Neural cell (in vitro differentiated cells): ENCODE results near the gene PDYN. TPM values are rescaled to one million over a fixed set of nuclear protein-coding genes. Genes with fewer than 3 reads are reported as not detected.

Experiments used
- H2AFZ ChIP-seq: fragments of 200-600, 300-800 bp; sonication (generic), shearing (Covaris generic); 2 replicates; pipeline ENCODE4 v1.6.0; 2014; ENCODE audit warnings: low read depth, mild to moderate bottlenecking, antibody characterized with exemption, low read length, moderate library complexity
- H3F3A ChIP-seq: fragments of 200-600 bp; shearing (Covaris generic); 2 replicates; pipeline ENCODE4 v1.6.1; 2016; ENCODE audit warnings: mild to moderate bottlenecking, moderate library complexity, mixed read lengths, antibody characterized with exemption, low read length; ENCODE audit not compliant: insufficient read depth, poor library complexity, severe bottlenecking
- H3K27ac ChIP-seq: fragments of 200-600, 300-800 bp; sonication (generic), shearing (Covaris generic); 2 replicates; pipeline ENCODE4 v1.5.1; 2014; ENCODE audit warnings: mild to moderate bottlenecking, low read length, moderate library complexity
- H3K27me3 ChIP-seq: fragments of 300-800, 200-600 bp; sonication (generic), shearing (Covaris generic); 2 replicates; pipeline ENCODE4 v1.6.0; 2014; ENCODE audit warnings: mild to moderate bottlenecking, low read depth, low read length, moderate library complexity; ENCODE audit not compliant: insufficient read depth
- H3K36me3 ChIP-seq: fragments of 300-800, 200-600 bp; sonication (generic), shearing (Covaris generic); 2 replicates; pipeline ENCODE4 v1.5.1; 2014; ENCODE audit warnings: mild to moderate bottlenecking, antibody characterized with exemption, low read length, moderate library complexity; ENCODE audit not compliant: insufficient read depth
- H3K4me2 ChIP-seq: fragments of 300-800, 200-600 bp; sonication (generic), shearing (Covaris generic); 2 replicates; pipeline ENCODE4 v1.6.0; 2014; ENCODE audit warnings: mild to moderate bottlenecking, low read length
- H3K4me3 ChIP-seq: fragments of 300-800, 200-600 bp; sonication (generic), shearing (Covaris generic); 2 replicates; pipeline ENCODE4 v1.5.1; 2014; ENCODE audit warnings: mild to moderate bottlenecking, low read length, moderate library complexity
- H3K79me2 ChIP-seq: fragments of 200-600 bp; shearing (Covaris generic); replicated peaks from 2 replicates; pipeline ENCODE4 v1.6.0; 2014; ENCODE audit warnings: mild to moderate bottlenecking, low read length, moderate library complexity; ENCODE audit not compliant: insufficient read depth
- H3K9ac ChIP-seq: fragments of 300-800, 200-600 bp; sonication (generic), shearing (Covaris generic); 2 replicates; pipeline ENCODE4 v1.6.1; 2016; ENCODE audit warnings: mild to moderate bottlenecking, low read length, mixed read lengths
- H3K9me2 ChIP-seq: fragments of 200-600 bp; shearing (Covaris generic); 2 replicates; pipeline ENCODE4 v1.6.1; 2016; ENCODE audit warnings: mild to moderate bottlenecking, low read length, mixed read lengths; ENCODE audit not compliant: insufficient read depth
- H3K9me3 ChIP-seq: fragments of 200-600, 300-800 bp; sonication (generic), shearing (Covaris generic); 2 replicates; pipeline ENCODE4 v1.6.1; 2016; ENCODE audit warnings: mild to moderate bottlenecking, mixed run types, low read length, moderate library complexity, mixed read lengths
- H4K20me1 ChIP-seq: fragments of 200-600 bp; shearing (Covaris generic); 2 replicates; pipeline ENCODE4 v1.6.1; 2016; ENCODE audit warnings: mild to moderate bottlenecking, mixed run types; ENCODE audit not compliant: insufficient read depth
- EP300 ChIP-seq: fragments of 450-650 bp; conservative IDR thresholded peaks from 2 replicates; pipeline ENCODE4 v1.6.1; 2014; ENCODE audit warnings: antibody characterized with exemption, mild to moderate bottlenecking, moderate library complexity; ENCODE audit not compliant: poor library complexity, severe bottlenecking
- EZH2 ChIP-seq: fragments of 200-600, 300-800 bp; shearing (Covaris generic), sonication (generic); IDR thresholded peaks from 2 replicates; pipeline ENCODE4 v1.6.1; 2014; ENCODE audit warnings: antibody characterized with exemption, low read length, borderline replicate concordance, mild to moderate bottlenecking; ENCODE audit not compliant: insufficient read depth, poor library complexity, severe bottlenecking
- POLR2AphosphoS5 ChIP-seq: IDR thresholded peaks from 2 replicates; pipeline ENCODE4 v1.6.1; 2012
- RAD21 ChIP-seq: fragments of 450-650 bp; conservative IDR thresholded peaks from 2 replicates; pipeline ENCODE4 v1.6.1; 2014; ENCODE audit warnings: antibody characterized with exemption, mild to moderate bottlenecking, moderate library complexity
- REST ChIP-seq: IDR thresholded peaks from 2 replicates; pipeline ENCODE4 v1.6.1; 2012; ENCODE audit warnings: borderline replicate concordance
- TAF1 ChIP-seq: IDR thresholded peaks from 2 replicates; pipeline ENCODE4 v1.6.1; 2012; ENCODE audit warnings: low read depth
- polyA plus RNA-seq: library from polyadenylated mRNA; depleted of rRNA; stranded (reverse); fragments of >200 nt; gene quantifications from 2 replicates; pipeline ENCODE4 v1.2.3, GENCODE V29; 2014
- TF ChIP-seq, protein P1 (sequence below): fragments of 450-650 bp; IDR thresholded peaks from 2 replicates; pipeline ENCODE4 v1.5.1; 2014; ENCODE audit warnings: antibody characterized with exemption, mild to moderate bottlenecking, moderate library complexity; ENCODE audit not compliant: poor library complexity, severe bottlenecking

The PDYN gene
- polyA plus RNA-seq, 1 donor from 2014 or later, result 17.3 TPM

- H3K27me3 ChIP-seq, result no peaks in the 10 kb centered on the region
- no peaks in the 10 kb centered on the region for H3K9me2 ChIP-seq
- H3K4me3 ChIP-seq, result no peak overlapping the region
- no peaks in the 10 kb centered on the region for H3K9me3 ChIP-seq
- H3K4me2 ChIP-seq, result no peak overlapping the region
- no peak overlapping the region for H3K27ac ChIP-seq
- no peaks in the 10 kb centered on the region for H3F3A ChIP-seq
- H4K20me1 ChIP-seq, result no peaks in the 10 kb centered on the region
- H3K79me2 ChIP-seq, result no peaks in the 10 kb centered on the region
- no peak for TF ChIP-seq TAF1
- TF ChIP-seq, protein P1, sequence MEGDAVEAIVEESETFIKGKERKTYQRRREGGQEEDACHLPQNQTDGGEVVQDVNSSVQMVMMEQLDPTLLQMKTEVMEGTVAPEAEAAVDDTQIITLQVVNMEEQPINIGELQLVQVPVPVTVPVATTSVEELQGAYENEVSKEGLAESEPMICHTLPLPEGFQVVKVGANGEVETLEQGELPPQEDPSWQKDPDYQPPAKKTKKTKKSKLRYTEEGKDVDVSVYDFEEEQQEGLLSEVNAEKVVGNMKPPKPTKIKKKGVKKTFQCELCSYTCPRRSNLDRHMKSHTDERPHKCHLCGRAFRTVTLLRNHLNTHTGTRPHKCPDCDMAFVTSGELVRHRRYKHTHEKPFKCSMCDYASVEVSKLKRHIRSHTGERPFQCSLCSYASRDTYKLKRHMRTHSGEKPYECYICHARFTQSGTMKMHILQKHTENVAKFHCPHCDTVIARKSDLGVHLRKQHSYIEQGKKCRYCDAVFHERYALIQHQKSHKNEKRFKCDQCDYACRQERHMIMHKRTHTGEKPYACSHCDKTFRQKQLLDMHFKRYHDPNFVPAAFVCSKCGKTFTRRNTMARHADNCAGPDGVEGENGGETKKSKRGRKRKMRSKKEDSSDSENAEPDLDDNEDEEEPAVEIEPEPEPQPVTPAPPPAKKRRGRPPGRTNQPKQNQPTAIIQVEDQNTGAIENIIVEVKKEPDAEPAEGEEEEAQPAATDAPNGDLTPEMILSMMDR, result no peak
- no peak for TF ChIP-seq EP300
- no peaks in the 10 kb centered on the region for H3K36me3 ChIP-seq
- no peak overlapping the region for H3K9ac ChIP-seq
- H2AFZ ChIP-seq, result no peak overlapping the region
Measured at GRCh38 chr20:1952737-1953530, 40.9 kb downstream of the PDYN start.

DNA sequence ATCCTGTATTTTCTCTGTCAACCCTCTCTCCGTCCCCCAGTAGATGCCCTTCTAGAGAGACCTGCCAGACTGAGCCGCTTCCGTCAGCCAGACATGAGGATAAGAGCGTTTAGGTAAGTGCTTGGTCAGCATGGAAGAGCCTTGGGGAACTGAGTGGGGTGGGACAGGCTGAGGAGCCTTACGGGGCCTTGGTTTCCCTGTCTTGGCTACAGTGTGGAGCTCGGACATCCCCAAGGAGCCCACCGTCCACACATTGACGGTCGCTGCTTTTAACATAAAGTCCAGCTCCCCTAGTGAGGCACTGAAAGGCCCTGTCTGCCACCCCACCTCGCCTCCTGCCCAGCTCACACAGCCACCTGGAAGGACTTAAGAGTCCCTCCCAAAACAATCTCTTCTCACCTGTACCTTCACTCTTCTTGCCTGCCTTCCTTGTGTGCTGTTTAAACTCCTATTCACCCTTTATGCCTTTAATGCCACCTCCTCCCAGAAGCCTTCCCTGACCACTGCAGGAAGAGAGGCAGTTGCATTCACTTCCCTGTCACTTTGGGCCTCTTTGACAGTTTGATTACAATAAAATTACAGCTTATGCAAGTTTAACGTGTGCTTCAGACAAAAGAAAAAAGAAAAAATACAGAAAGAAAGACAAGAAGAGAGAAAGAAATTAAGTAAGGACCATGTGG lies 42.3 kb downstream of the PDYN start:
- no peaks in the 10 kb centered on the region for H3K36me3 ChIP-seq
- no peaks in the 10 kb centered on the region for H3K9me2 ChIP-seq
- H3K27me3 ChIP-seq, result peaks cover 13% of the 10 kb centered on the region
- H3K27ac ChIP-seq, result no peak overlapping the region
- H3K9ac ChIP-seq, result no peak overlapping the region
- TF ChIP-seq EP300 (no peak), REST (no peak), RAD21 (no peak), TAF1 (no peak), EZH2 (no peak), POLR2AphosphoS5 (no peak)
- no peaks in the 10 kb centered on the region for H4K20me1 ChIP-seq
- H3F3A ChIP-seq, result no peaks in the 10 kb centered on the region
- H3K79me2 ChIP-seq, result no peaks in the 10 kb centered on the region
- no peak overlapping the region for H2AFZ ChIP-seq
- H3K9me3 ChIP-seq, result no peaks in the 10 kb centered on the region
- no peak overlapping the region for H3K4me2 ChIP-seq
- H3K4me3 ChIP-seq, result no peak overlapping the region
